ENCODE results near the gene ANAPC10. TPM values are rescaled to one million over a fixed set of nuclear protein-coding genes. Genes with fewer than 3 reads are reported as not detected.

ANAPC10 gene
- total RNA-seq, 1 donor from 2014 or later, result 26.6 TPM

Other genes with a start within 250 kb of the ANAPC10 start
- gene ABCE1, start 115 bp upstream of the ANAPC10 start, total RNA-seq, result 58.5 TPM
- 74.6 TPM for gene OTUD4, start 82.4 kb upstream of the ANAPC10 start, total RNA-seq

Data from skeletal muscle tissue (tissue), 1 donor.